Fibroblast of peridontal ligament (primary cell): ENCODE data around the gene ABCA2.

ENCODE experiments used
- DNase-seq: peaks from one replicate; pipeline ENCODE4 v3.0.0-alpha.2; 2010; ENCODE audit errors: extremely low read depth

Gene ABCA2

GRCh38 chr9:136995772-136996311, 32.2 kb downstream of the ABCA2 start:
- no peak for DNase-seq

GRCh38 chr9:136995362-136995761, 32.7 kb downstream of the ABCA2 start:
- no peak for DNase-seq

- no peak for DNase-seq
Measured at GRCh38 chr9:136994888-136995230, 33.2 kb downstream of the ABCA2 start.

GRCh38 chr9:136994180-136994887, 33.7 kb downstream of the ABCA2 start:
- DNase-seq, result no peak

GRCh38 chr9:136992819-136993369, 35.1 kb downstream of the ABCA2 start:
- no peak for DNase-seq

GRCh38 chr9:136991993-136992818, 35.8 kb downstream of the ABCA2 start, which contains the start of gene PAXX:
Gene PAXX (plus strand): TSS chr9:136992422. CDS start chr9:136992444, 22 bp downstream.
- DNase-seq, result peak; percentile 74

GRCh38 chr9:136990242-136990911, 37.7 kb downstream of the ABCA2 start:
- no peak for DNase-seq

- DNase-seq, result no peak
Measured at GRCh38 chr9:136988872-136989271, 39.2 kb downstream of the ABCA2 start.

- no peak for DNase-seq
Measured at GRCh38 chr9:136985853-136986252, 42.2 kb downstream of the ABCA2 start.

- no peak for DNase-seq
Measured at GRCh38 chr9:136985027-136985602, 42.9 kb downstream of the ABCA2 start.

GRCh38 chr9:136984464-136985026, 43.5 kb downstream of the ABCA2 start:
- no peak for DNase-seq

- DNase-seq, result no peak
Measured at GRCh38 chr9:136983656-136984314, 44.3 kb downstream of the ABCA2 start.

GRCh38 chr9:136983167-136983566, 44.9 kb downstream of the ABCA2 start:
- DNase-seq, result no peak

- no peak for DNase-seq
Measured at GRCh38 chr9:136982232-136983051, 45.6 kb downstream of the ABCA2 start, which contains the start of gene LCNL1. Gene LCNL1 (plus strand): TSS chr9:136982993. CDS start chr9:136983587, 594 bp downstream.

- DNase-seq, result no peak
Measured at GRCh38 chr9:136981588-136982231, 46.3 kb downstream of the ABCA2 start.

- DNase-seq, result no peak
Measured at GRCh38 chr9:136980669-136981478, 47.2 kb downstream of the ABCA2 start.

- DNase-seq, result no peak
Measured at GRCh38 chr9:136979769-136980587, 48.1 kb downstream of the ABCA2 start.
